Measurements from ENCODE around the gene ABCF2.

ABCF2 gene

GRCh38 chr7:151197932-151198331 is 29.1 kb downstream of the ABCF2 start:
- Histone ChIP-seq H3K9ac (ENCODE audit: low read depth in 1 of 2, low read length in 2 of 2) (no peak overlapping the region), H3K36me3 (ENCODE audit: control insufficient read depth in 2 of 2, insufficient read depth in 2 of 2, low read length in 2 of 2) (no peaks in the 10 kb centered on the region), H3K9me3 (ENCODE audit: control insufficient read depth in 2 of 2, low read length in 2 of 2) (no peaks in the 10 kb centered on the region), H3K4me1 (ENCODE audit: control insufficient read depth in 2 of 2, insufficient read depth in 2 of 2, low read length in 2 of 2) (no peaks in the 10 kb centered on the region), H3K4me3 (ENCODE audit: low read length in 2 of 2) (no peak overlapping the region), H3K27ac (ENCODE audit: low read depth in 2 of 2, low read length in 2 of 2) (no peak overlapping the region), H3K27me3 (ENCODE audit: control insufficient read depth in 2 of 2, insufficient read depth in 2 of 2, low read length in 2 of 2) (peaks cover 3 to 21% of the 10 kb centered on the region in 2 donors)

DNA sequence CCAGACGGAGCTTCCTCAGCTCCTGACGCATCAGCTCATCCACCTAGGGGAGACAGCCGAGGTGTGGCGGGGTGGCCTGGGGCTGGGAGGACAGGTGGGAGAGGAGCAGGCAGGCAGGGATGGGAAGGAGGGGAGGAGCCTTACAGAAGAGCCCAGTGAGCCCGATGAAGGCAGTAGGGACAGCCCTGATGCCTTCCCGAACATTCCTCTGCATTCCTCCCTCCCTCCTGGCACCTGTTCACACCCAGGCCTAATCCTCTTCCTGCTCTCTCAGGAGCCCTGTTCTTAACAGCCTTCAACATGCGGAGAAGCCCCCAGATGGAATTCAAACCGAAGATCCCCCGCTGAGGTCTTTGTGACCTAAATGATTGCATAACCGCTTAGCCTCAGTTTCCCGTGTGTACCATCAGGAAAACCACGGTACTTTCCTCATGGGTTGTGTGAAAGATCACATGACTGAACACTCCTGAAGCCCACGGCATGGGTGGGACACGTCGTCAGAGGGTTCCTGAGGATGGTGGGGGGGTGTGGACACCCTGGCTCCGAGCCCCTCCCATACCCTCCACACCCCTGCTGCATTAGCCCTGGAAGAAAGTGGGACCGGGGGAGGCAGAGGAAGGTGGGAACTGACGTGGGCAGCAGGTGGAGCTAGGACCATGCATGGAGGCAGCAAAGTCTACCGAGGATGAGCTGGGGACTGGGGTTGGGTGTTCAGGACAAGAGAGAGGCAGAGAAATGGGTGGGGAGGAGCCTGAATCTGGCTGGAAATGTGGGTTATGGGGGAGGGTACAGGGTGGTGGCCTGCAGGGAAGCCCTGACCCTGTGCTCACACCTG is 31.2 kb downstream of the ABCF2 start:
- H3K4me1 ChIP-seq (ENCODE audit: control insufficient read depth in 2 of 2, insufficient read depth in 2 of 2, low read length in 2 of 2), result no peaks in the 10 kb centered on the region
- H3K4me3 ChIP-seq (ENCODE audit: low read length in 2 of 2), result no peak overlapping the region
- no peaks in the 10 kb centered on the region for H3K36me3 ChIP-seq (ENCODE audit: control insufficient read depth in 2 of 2, insufficient read depth in 2 of 2, low read length in 2 of 2)
- H3K9me3 ChIP-seq (ENCODE audit: control insufficient read depth in 2 of 2, low read length in 2 of 2), result no peaks in the 10 kb centered on the region
- H3K27me3 ChIP-seq (ENCODE audit: control insufficient read depth in 2 of 2, insufficient read depth in 2 of 2, low read length in 2 of 2), result peaks cover 3 to 21% of the 10 kb centered on the region in 2 donors
- no peak overlapping the region for H3K9ac ChIP-seq (ENCODE audit: low read depth in 1 of 2, low read length in 2 of 2)
- H3K27ac ChIP-seq (ENCODE audit: low read depth in 2 of 2, low read length in 2 of 2), result no peak overlapping the region

DNA sequence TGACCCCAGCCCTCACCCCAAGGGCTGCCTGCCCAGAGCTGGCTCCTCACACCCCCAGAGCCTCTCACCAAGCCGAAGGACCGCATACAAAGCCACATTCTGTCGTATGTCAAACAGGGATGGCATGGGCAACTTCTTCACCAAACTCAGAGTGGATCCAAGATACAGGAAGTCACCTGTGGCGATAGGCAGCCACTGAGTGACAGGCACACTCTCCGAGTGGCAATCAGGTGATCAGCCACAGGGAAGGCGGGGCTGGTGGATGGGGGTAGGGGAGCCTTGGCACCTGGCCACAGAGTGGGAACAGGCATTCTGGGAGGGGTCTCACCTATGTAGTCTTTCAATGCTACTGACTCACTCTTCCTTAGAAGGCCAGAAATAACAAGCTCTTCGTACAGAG is 32.8 kb downstream of the ABCF2 start:
- Histone ChIP-seq H3K4me3 (ENCODE audit: low read length in 2 of 2) (no peak overlapping the region), H3K9ac (ENCODE audit: low read depth in 1 of 2, low read length in 2 of 2) (no peak overlapping the region), H3K27ac (ENCODE audit: low read depth in 2 of 2, low read length in 2 of 2) (no peak overlapping the region), H3K4me1 (ENCODE audit: control insufficient read depth in 2 of 2, insufficient read depth in 2 of 2, low read length in 2 of 2) (no peaks in the 10 kb centered on the region), H3K9me3 (ENCODE audit: control insufficient read depth in 2 of 2, low read length in 2 of 2) (no peaks in the 10 kb centered on the region), H3K36me3 (ENCODE audit: control insufficient read depth in 2 of 2, insufficient read depth in 2 of 2, low read length in 2 of 2) (no peaks in the 10 kb centered on the region), H3K27me3 (ENCODE audit: control insufficient read depth in 2 of 2, insufficient read depth in 2 of 2, low read length in 2 of 2) (peaks cover 6 to 21% of the 10 kb centered on the region in 2 donors)

GRCh38 chr7:151193203-151193978 is 33.6 kb downstream of the ABCF2 start:
- Histone ChIP-seq H3K4me3 (ENCODE audit: low read length in 2 of 2) (no peak overlapping the region), H3K27me3 (ENCODE audit: control insufficient read depth in 2 of 2, insufficient read depth in 2 of 2, low read length in 2 of 2) (peaks cover 6 to 21% of the 10 kb centered on the region in 2 donors), H3K36me3 (ENCODE audit: control insufficient read depth in 2 of 2, insufficient read depth in 2 of 2, low read length in 2 of 2) (no peaks in the 10 kb centered on the region), H3K27ac (ENCODE audit: low read depth in 2 of 2, low read length in 2 of 2) (no peak overlapping the region), H3K4me1 (ENCODE audit: control insufficient read depth in 2 of 2, insufficient read depth in 2 of 2, low read length in 2 of 2) (no peaks in the 10 kb centered on the region), H3K9ac (ENCODE audit: low read depth in 1 of 2, low read length in 2 of 2) (no peak overlapping the region), H3K9me3 (ENCODE audit: control insufficient read depth in 2 of 2, low read length in 2 of 2) (no peaks in the 10 kb centered on the region)

GRCh38 chr7:151192002-151192539 is 34.9 kb downstream of the ABCF2 start:
- Histone ChIP-seq H3K36me3 (ENCODE audit: control insufficient read depth in 2 of 2, insufficient read depth in 2 of 2, low read length in 2 of 2) (no peaks in the 10 kb centered on the region), H3K27ac (ENCODE audit: low read depth in 2 of 2, low read length in 2 of 2) (no peak overlapping the region), H3K4me1 (ENCODE audit: control insufficient read depth in 2 of 2, insufficient read depth in 2 of 2, low read length in 2 of 2) (no peaks in the 10 kb centered on the region), H3K27me3 (ENCODE audit: control insufficient read depth in 2 of 2, insufficient read depth in 2 of 2, low read length in 2 of 2) (peaks cover 6 to 18% of the 10 kb centered on the region in 2 donors), H3K9ac (ENCODE audit: low read depth in 1 of 2, low read length in 2 of 2) (no peak overlapping the region), H3K9me3 (ENCODE audit: control insufficient read depth in 2 of 2, low read length in 2 of 2) (no peaks in the 10 kb centered on the region), H3K4me3 (ENCODE audit: low read length in 2 of 2) (no peak overlapping the region)

GRCh38 chr7:151191544-151191943 is 35.5 kb downstream of the ABCF2 start:
- no peaks in the 10 kb centered on the region for H3K36me3 ChIP-seq (ENCODE audit: control insufficient read depth in 2 of 2, insufficient read depth in 2 of 2, low read length in 2 of 2)

GRCh38 chr7:151189038-151189437 is 38.0 kb downstream of the ABCF2 start:
- Histone ChIP-seq H3K27me3 (ENCODE audit: control insufficient read depth in 2 of 2, insufficient read depth in 2 of 2, low read length in 2 of 2) (peaks cover 0 to 3% of the 10 kb centered on the region in 2 donors), H3K4me3 (ENCODE audit: low read length in 2 of 2) (no peak overlapping the region), H3K4me1 (ENCODE audit: control insufficient read depth in 2 of 2, insufficient read depth in 2 of 2, low read length in 2 of 2) (no peaks in the 10 kb centered on the region), H3K27ac (ENCODE audit: low read depth in 2 of 2, low read length in 2 of 2) (no peak overlapping the region), H3K9me3 (ENCODE audit: control insufficient read depth in 2 of 2, low read length in 2 of 2) (no peaks in the 10 kb centered on the region), H3K9ac (ENCODE audit: low read depth in 1 of 2, low read length in 2 of 2) (no peak overlapping the region), H3K36me3 (ENCODE audit: control insufficient read depth in 2 of 2, insufficient read depth in 2 of 2, low read length in 2 of 2) (no peaks in the 10 kb centered on the region)

More at GRCh38 chr7:151191544-151191943, 35.5 kb downstream of the ABCF2 start:
- Histone ChIP-seq H3K27ac (ENCODE audit: low read depth in 2 of 2, low read length in 2 of 2) (no peak overlapping the region), H3K4me1 (ENCODE audit: control insufficient read depth in 2 of 2, insufficient read depth in 2 of 2, low read length in 2 of 2) (no peaks in the 10 kb centered on the region), H3K9ac (ENCODE audit: low read depth in 1 of 2, low read length in 2 of 2) (no peak overlapping the region), H3K9me3 (ENCODE audit: control insufficient read depth in 2 of 2, low read length in 2 of 2) (no peaks in the 10 kb centered on the region), H3K27me3 (ENCODE audit: control insufficient read depth in 2 of 2, insufficient read depth in 2 of 2, low read length in 2 of 2) (peaks cover 6 to 18% of the 10 kb centered on the region in 2 donors), H3K4me3 (ENCODE audit: low read length in 2 of 2) (no peak overlapping the region)

GRCh38 chr7:151188252-151188542 is 38.8 kb downstream of the ABCF2 start:
- H3K4me1 ChIP-seq (ENCODE audit: control insufficient read depth in 2 of 2, insufficient read depth in 2 of 2, low read length in 2 of 2), result no peaks in the 10 kb centered on the region
- no peak overlapping the region for H3K4me3 ChIP-seq (ENCODE audit: low read length in 2 of 2)
- H3K27ac ChIP-seq (ENCODE audit: low read depth in 2 of 2, low read length in 2 of 2), result no peak overlapping the region
- H3K27me3 ChIP-seq (ENCODE audit: control insufficient read depth in 2 of 2, insufficient read depth in 2 of 2, low read length in 2 of 2), result peaks cover 0 to 3% of the 10 kb centered on the region in 2 donors
- no peak overlapping the region for H3K9ac ChIP-seq (ENCODE audit: low read depth in 1 of 2, low read length in 2 of 2)
- no peaks in the 10 kb centered on the region for H3K36me3 ChIP-seq (ENCODE audit: control insufficient read depth in 2 of 2, insufficient read depth in 2 of 2, low read length in 2 of 2)
- no peaks in the 10 kb centered on the region for H3K9me3 ChIP-seq (ENCODE audit: control insufficient read depth in 2 of 2, low read length in 2 of 2)

DNA sequence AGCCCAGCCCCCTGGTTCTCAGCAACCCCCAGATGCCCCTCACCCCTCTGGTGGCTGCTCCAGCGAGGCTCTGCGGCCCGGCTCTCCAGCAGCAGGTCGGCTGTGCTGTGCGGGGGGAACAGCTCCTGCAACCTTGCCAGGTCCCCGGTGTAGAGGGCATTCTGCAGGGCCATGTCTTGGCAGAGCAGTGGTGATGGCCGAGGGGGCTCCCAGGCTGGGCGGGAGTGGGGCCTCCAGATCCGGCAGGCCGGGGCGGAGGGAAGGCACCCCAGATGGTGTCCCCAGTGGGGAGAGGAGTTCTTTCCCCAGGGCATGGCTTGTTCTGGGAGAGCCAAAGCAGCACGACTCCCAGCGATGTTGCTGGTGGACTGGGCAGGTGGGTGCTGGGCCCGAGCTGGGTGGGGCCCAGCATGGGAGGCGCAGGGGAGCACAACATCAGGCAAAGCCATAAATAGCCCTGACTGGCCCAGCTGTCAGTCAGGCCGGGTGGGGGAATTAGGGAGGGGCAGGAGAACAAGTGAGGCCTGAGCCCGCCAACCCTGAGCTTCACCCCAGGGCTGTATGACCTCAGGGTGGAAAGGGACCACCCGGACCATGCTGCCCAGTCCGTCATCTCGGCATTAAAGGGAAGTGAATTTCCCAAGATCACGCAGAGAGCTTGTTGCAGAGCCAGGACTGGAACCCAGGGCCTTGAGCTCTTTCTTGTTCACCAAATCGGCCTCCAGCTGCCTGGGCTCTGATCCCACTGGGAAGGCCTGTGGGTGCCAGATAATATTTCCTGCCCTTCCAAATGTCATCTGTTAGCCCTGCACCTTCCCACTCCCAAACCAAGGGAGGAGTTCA is 39.4 kb downstream of the ABCF2 start:
- Histone ChIP-seq H3K9ac (ENCODE audit: low read depth in 1 of 2, low read length in 2 of 2) (no peak overlapping the region), H3K27ac (ENCODE audit: low read depth in 2 of 2, low read length in 2 of 2) (no peak overlapping the region), H3K27me3 (ENCODE audit: control insufficient read depth in 2 of 2, insufficient read depth in 2 of 2, low read length in 2 of 2) (peaks cover 0 to 3% of the 10 kb centered on the region in 2 donors), H3K9me3 (ENCODE audit: control insufficient read depth in 2 of 2, low read length in 2 of 2) (no peaks in the 10 kb centered on the region), H3K4me3 (ENCODE audit: low read length in 2 of 2) (no peak overlapping the region), H3K36me3 (ENCODE audit: control insufficient read depth in 2 of 2, insufficient read depth in 2 of 2, low read length in 2 of 2) (no peaks in the 10 kb centered on the region), H3K4me1 (ENCODE audit: control insufficient read depth in 2 of 2, insufficient read depth in 2 of 2, low read length in 2 of 2) (no peaks in the 10 kb centered on the region)
